ENCODE data around the gene RBFOX2. TPM values are rescaled to one million over a fixed set of nuclear protein-coding genes. Genes with fewer than 3 reads are reported as not detected.
A peak's percentile ranks its signal among the peaks of the same experiment; 100 is the strongest.

The RBFOX2 gene
- total and polyA plus RNA-seq, 2 of the 13 experiments (the other 11 are each of a cell fraction or from before 2014, with no cell fraction given) = 37.3 to 40.4 TPM

DNA sequence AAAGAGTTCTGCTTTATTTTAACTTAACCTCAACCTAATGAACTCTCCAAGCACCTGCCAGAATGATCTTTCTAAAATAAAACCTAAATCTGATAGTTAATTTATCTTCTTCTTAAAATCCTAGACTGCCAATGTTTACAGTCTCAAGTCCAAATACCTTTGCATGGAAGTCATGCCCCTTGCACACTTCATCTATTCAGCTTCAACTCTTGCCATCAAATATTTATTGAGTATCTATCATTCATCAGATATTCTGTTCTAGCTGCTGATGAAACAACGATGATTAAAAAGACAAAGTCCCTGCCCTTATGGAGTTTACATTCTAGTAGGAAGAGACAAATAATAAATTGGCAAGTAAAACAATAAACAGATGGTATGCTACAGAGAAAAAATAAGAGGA is 209.2 kb downstream of the RBFOX2 start (continued):
- TF ChIP-seq, protein P1, sequence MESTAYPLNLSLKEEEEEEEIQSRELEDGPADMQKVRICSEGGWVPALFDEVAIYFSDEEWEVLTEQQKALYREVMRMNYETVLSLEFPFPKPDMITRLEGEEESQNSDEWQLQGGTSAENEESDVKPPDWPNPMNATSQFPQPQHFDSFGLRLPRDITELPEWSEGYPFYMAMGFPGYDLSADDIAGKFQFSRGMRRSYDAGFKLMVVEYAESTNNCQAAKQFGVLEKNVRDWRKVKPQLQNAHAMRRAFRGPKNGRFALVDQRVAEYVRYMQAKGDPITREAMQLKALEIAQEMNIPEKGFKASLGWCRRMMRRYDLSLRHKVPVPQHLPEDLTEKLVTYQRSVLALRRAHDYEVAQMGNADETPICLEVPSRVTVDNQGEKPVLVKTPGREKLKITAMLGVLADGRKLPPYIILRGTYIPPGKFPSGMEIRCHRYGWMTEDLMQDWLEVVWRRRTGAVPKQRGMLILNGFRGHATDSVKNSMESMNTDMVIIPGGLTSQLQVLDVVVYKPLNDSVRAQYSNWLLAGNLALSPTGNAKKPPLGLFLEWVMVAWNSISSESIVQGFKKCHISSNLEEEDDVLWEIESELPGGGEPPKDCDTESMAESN (CRISPR knock-in tag; conservative IDR thresholded peaks at IDR 0.05) = peak; percentile 56; the same call in 1 of the 2 replicates
- TF ChIP-seq, protein P2, sequence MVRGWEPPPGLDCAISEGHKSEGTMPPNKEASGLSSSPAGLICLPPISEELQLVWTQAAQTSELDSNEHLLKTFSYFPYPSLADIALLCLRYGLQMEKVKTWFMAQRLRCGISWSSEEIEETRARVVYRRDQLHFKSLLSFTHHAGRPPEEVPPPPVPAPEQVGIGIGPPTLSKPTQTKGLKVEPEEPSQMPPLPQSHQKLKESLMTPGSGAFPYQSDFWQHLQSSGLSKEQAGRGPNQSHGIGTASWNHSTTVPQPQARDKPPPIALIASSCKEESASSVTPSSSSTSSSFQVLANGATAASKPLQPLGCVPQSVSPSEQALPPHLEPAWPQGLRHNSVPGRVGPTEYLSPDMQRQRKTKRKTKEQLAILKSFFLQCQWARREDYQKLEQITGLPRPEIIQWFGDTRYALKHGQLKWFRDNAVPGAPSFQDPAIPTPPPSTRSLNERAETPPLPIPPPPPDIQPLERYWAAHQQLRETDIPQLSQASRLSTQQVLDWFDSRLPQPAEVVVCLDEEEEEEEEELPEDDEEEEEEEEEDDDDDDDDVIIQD (CRISPR knock-in tag; IDR thresholded peaks at IDR 0.05; ENCODE audit: low read depth) = peak; percentile 38; the same call in 1 of the 2 replicates
- TF ChIP-seq KLF15 (CRISPR knock-in tag; IDR thresholded peaks at IDR 0.05; ENCODE audit: borderline replicate concordance) = no peak
- TF ChIP-seq ZSCAN12 (CRISPR knock-in tag; IDR thresholded peaks at IDR 0.05) = no peak
- no peak for TF ChIP-seq EHMT2 (IDR thresholded peaks at IDR 0.05; ENCODE audit: borderline replicate concordance, low read depth, low read length)
- TF ChIP-seq CBX1 (IDR thresholded peaks at IDR 0.05; ENCODE audit: low read depth) = no peak
- TF ChIP-seq, protein P3, sequence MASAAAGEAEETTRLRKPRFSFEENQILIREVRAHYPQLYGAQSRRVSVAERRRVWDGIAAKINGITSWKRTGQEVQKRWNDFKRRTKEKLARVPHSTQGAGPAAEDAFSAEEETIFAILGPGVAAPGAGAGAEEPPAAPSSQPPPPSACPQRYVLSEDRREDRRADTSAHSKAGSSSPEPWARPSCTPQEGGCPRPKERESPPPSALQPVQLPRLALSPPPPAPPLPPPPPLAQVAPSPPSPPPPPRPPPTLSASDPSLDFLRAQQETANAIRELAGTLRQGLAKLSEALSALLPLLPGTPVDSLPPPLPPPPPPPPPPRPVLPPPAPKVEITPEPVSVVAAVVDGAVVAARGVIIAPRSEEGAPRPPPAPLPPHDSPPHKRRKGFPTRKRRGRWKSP (CRISPR knock-in tag; IDR thresholded peaks at IDR 0.05) = no peak
- no peak for TF ChIP-seq ZNF558 (CRISPR knock-in tag; IDR thresholded peaks at IDR 0.05; ENCODE audit: borderline replicate concordance)
- TF ChIP-seq, protein P4, sequence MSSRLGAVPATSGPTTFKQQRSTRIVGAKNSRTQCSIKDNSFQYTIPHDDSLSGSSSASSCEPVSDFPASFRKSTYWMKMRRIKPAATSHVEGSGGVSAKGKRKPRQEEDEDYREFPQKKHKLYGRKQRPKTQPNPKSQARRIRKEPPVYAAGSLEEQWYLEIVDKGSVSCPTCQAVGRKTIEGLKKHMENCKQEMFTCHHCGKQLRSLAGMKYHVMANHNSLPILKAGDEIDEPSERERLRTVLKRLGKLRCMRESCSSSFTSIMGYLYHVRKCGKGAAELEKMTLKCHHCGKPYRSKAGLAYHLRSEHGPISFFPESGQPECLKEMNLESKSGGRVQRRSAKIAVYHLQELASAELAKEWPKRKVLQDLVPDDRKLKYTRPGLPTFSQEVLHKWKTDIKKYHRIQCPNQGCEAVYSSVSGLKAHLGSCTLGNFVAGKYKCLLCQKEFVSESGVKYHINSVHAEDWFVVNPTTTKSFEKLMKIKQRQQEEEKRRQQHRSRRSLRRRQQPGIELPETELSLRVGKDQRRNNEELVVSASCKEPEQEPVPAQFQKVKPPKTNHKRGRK (CRISPR knock-in tag; IDR thresholded peaks at IDR 0.05) = no peak
- TF ChIP-seq, protein P5, sequence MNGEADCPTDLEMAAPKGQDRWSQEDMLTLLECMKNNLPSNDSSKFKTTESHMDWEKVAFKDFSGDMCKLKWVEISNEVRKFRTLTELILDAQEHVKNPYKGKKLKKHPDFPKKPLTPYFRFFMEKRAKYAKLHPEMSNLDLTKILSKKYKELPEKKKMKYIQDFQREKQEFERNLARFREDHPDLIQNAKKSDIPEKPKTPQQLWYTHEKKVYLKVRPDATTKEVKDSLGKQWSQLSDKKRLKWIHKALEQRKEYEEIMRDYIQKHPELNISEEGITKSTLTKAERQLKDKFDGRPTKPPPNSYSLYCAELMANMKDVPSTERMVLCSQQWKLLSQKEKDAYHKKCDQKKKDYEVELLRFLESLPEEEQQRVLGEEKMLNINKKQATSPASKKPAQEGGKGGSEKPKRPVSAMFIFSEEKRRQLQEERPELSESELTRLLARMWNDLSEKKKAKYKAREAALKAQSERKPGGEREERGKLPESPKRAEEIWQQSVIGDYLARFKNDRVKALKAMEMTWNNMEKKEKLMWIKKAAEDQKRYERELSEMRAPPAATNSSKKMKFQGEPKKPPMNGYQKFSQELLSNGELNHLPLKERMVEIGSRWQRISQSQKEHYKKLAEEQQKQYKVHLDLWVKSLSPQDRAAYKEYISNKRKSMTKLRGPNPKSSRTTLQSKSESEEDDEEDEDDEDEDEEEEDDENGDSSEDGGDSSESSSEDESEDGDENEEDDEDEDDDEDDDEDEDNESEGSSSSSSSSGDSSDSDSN (CRISPR knock-in tag; IDR thresholded peaks at IDR 0.05) = no peak
- no peak for TF ChIP-seq HNRNPL (IDR thresholded peaks at IDR 0.05; ENCODE audit: low read depth, low read length)
- TF ChIP-seq ZNF577 (CRISPR knock-in tag; IDR thresholded peaks at IDR 0.05; ENCODE audit: borderline replicate concordance, low read depth) = no peak
- no peak; the same call in 1 of the 2 replicates for TF ChIP-seq HMG20A (CRISPR knock-in tag; IDR thresholded peaks at IDR 0.05; ENCODE audit: borderline replicate concordance)
- TF ChIP-seq, protein P6, sequence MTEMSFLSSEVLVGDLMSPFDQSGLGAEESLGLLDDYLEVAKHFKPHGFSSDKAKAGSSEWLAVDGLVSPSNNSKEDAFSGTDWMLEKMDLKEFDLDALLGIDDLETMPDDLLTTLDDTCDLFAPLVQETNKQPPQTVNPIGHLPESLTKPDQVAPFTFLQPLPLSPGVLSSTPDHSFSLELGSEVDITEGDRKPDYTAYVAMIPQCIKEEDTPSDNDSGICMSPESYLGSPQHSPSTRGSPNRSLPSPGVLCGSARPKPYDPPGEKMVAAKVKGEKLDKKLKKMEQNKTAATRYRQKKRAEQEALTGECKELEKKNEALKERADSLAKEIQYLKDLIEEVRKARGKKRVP (CRISPR knock-in tag; IDR thresholded peaks at IDR 0.05) = 0 out of 4 replicates have a peak, but pooled peaks of 1 of the 2 experiments have one; percentile 33
- no peak for TF ChIP-seq CHD2 (IDR thresholded peaks at IDR 0.05; ENCODE audit: low read depth, low read length)
- TF ChIP-seq RARG (CRISPR knock-in tag; IDR thresholded peaks at IDR 0.05; ENCODE audit: low read depth) = no peak
- peak; percentile 86 for TF ChIP-seq BCL6 (CRISPR knock-in tag; IDR thresholded peaks at IDR 0.05)
- TF ChIP-seq, protein P7, sequence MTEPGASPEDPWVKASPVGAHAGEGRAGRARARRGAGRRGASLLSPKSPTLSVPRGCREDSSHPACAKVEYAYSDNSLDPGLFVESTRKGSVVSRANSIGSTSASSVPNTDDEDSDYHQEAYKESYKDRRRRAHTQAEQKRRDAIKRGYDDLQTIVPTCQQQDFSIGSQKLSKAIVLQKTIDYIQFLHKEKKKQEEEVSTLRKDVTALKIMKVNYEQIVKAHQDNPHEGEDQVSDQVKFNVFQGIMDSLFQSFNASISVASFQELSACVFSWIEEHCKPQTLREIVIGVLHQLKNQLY (CRISPR knock-in tag; IDR thresholded peaks at IDR 0.05) = no peak
- TF ChIP-seq TEAD3 (CRISPR knock-in tag; optimal IDR thresholded peaks at IDR 0.05; ENCODE audit: borderline replicate concordance) = peak; percentile 58
- TF ChIP-seq HNF4A (CRISPR knock-in tag; IDR thresholded peaks at IDR 0.05) = peak; percentile 52
- no peak for TF ChIP-seq ZNF644 (CRISPR knock-in tag; IDR thresholded peaks at IDR 0.05; ENCODE audit: low read depth)
